Activated CD4-positive, alpha-beta memory T cell treated with anti-CD3 and anti-CD28 coated beads for 36 hours (primary cell): ENCODE results near the gene SERAC1. TPM values are rescaled to one million over a fixed set of nuclear protein-coding genes. Genes with fewer than 3 reads are reported as not detected.
"Not testable (repeated sequence)": the region's sequence is repeated elsewhere in the genome, so short reads cannot be mapped to it uniquely, and the experiment has no call there.

ENCODE experiments used
- CTCF ChIA-PET: fragments of 350-600 bp; sonication (Branson Sonifier 250); formaldehyde crosslinking; loops from one replicate; lab custom pipeline; 2021; ENCODE audit warnings: antibody characterized with exemption, inconsistent platforms; lab: Charles Lee
- POLR2A ChIA-PET: fragments of 350-600 bp; sonication (Branson Sonifier 250); formaldehyde crosslinking; loops from one replicate; lab custom pipeline; 2021; ENCODE audit warnings: antibody characterized with exemption; lab: Charles Lee
- DNase-seq: peaks from one replicate; pipeline ENCODE4 v3.0.0-alpha.2; 2020
- H3K27ac Mint-ChIP-seq: one replicate; pipeline ENCODE4 v1.8.0; 2021; ENCODE audit warnings: mixed read lengths
- H3K27me3 Mint-ChIP-seq: one replicate; pipeline ENCODE4 v1.8.0; 2021; ENCODE audit warnings: mixed read lengths
- H3K36me3 Mint-ChIP-seq: one replicate; pipeline ENCODE4 v1.8.0; 2021; ENCODE audit warnings: mixed read lengths
- H3K4me1 Mint-ChIP-seq: one replicate; pipeline ENCODE4 v1.8.0; 2021; ENCODE audit warnings: low read depth, mixed read lengths
- H3K4me3 Mint-ChIP-seq: one replicate; pipeline ENCODE4 v1.8.0; 2021; ENCODE audit warnings: mild to moderate bottlenecking, mixed read lengths
- H3K9me3 Mint-ChIP-seq: one replicate; pipeline ENCODE4 v1.8.0; 2021; ENCODE audit warnings: mixed read lengths
- intact Hi-C: fragments of 100-400 bp; cut with micrococcal nuclease; formaldehyde crosslinking; loops from one replicate; pipeline ENCODE4 v1.15.1; 2023
- total RNA-seq, 2 experiments: library from RNA; stranded (reverse); gene quantifications; one replicate each; pipeline ENCODE4 v1.2.3, GENCODE V29; 2021

SERAC1 gene
- total RNA-seq, 2 experiments from 2014 or later, result 7.8 to 8.9 TPM

- POLR2A ChIA-PET, result interaction anchor here (0.7 kb wide), 1 partner anchor 873 kb away, joined by 4 read pairs; no protein-coding TSS in a partner anchor
- no peaks in the 10 kb centered on the region for H3K27me3 Mint-ChIP-seq
Observed at GRCh38 chr6:158194487-158195280, 26.6 kb upstream of the SERAC1 start.

GRCh38 chr6:158191761-158192160 is 23.7 kb upstream of the SERAC1 start:
- ChIA-PET POLR2A (no interaction called here), CTCF (no interaction called here)
- H3K27ac Mint-ChIP-seq, result no peak overlapping the region
- no peak for DNase-seq
- no peaks in the 10 kb centered on the region for H3K9me3 Mint-ChIP-seq
- intact Hi-C loops, result no loop called here
- H3K27me3 Mint-ChIP-seq, result no peaks in the 10 kb centered on the region
- no peak overlapping the region for H3K4me3 Mint-ChIP-seq
- peaks cover 26% of the 10 kb centered on the region for H3K36me3 Mint-ChIP-seq
- H3K4me1 Mint-ChIP-seq, result no peaks in the 10 kb centered on the region

More at GRCh38 chr6:158194487-158195280, 26.6 kb upstream of the SERAC1 start:
- DNase-seq, result no peak
- peaks cover 20% of the 10 kb centered on the region for H3K36me3 Mint-ChIP-seq
- no peaks in the 10 kb centered on the region for H3K4me1 Mint-ChIP-seq
- no peaks in the 10 kb centered on the region for H3K9me3 Mint-ChIP-seq
- intact Hi-C loops, result no loop called here
- CTCF ChIA-PET, result interaction anchor here (1.3 kb wide), 1 partner anchor 411 kb away, joined by 3 read pairs; no protein-coding TSS in a partner anchor
- H3K4me3 Mint-ChIP-seq, result no peak overlapping the region
- H3K27ac Mint-ChIP-seq, result no peak overlapping the region

- H3K4me3 Mint-ChIP-seq, result no peak overlapping the region
- H3K27ac Mint-ChIP-seq, result no peak overlapping the region
- ChIA-PET POLR2A (no interaction called here), CTCF (no interaction called here)
- peaks cover 28% of the 10 kb centered on the region for H3K36me3 Mint-ChIP-seq
- H3K27me3 Mint-ChIP-seq, result no peaks in the 10 kb centered on the region
- DNase-seq, result no peak
- no peaks in the 10 kb centered on the region for H3K9me3 Mint-ChIP-seq
- H3K4me1 Mint-ChIP-seq, result peaks cover 7% of the 10 kb centered on the region
- intact Hi-C loops, result no loop called here
Observed at GRCh38 chr6:158191032-158191431, 23.0 kb upstream of the SERAC1 start.

GRCh38 chr6:158188591-158188990 is 20.5 kb upstream of the SERAC1 start:
- H3K27me3 Mint-ChIP-seq, result no peaks in the 10 kb centered on the region
- POLR2A ChIA-PET, result no interaction called here
- peaks cover 18% of the 10 kb centered on the region for H3K4me1 Mint-ChIP-seq
- H3K9me3 Mint-ChIP-seq, result no peaks in the 10 kb centered on the region
- H3K4me3 Mint-ChIP-seq, result no peak overlapping the region
- intact Hi-C loops, result no loop called here
- no peak overlapping the region for H3K27ac Mint-ChIP-seq
- CTCF ChIA-PET, result interaction anchor here (0.8 kb wide), 1 partner anchor 13 kb away, joined by 3 read pairs; no protein-coding TSS in a partner anchor
- H3K36me3 Mint-ChIP-seq, result peaks cover 31% of the 10 kb centered on the region
- no peak for DNase-seq

- H3K4me3 Mint-ChIP-seq, result no peak overlapping the region
- POLR2A ChIA-PET, result interaction anchor here (0.7 to 1.1 kb wide), 3 partner anchors 21 to 468 kb away, joined by 4 to 6 read pairs (median 5); no protein-coding TSS in a partner anchor
Observed at GRCh38 chr6:158185729-158186456, 17.8 kb upstream of the SERAC1 start.

GRCh38 chr6:158184608-158185007 is 16.5 kb upstream of the SERAC1 start:
- peaks cover 29% of the 10 kb centered on the region for H3K4me1 Mint-ChIP-seq
- POLR2A ChIA-PET, result no interaction called here
- intact Hi-C loops, result no loop called here
- no peaks in the 10 kb centered on the region for H3K9me3 Mint-ChIP-seq
- no peaks in the 10 kb centered on the region for H3K27me3 Mint-ChIP-seq
- peaks cover 55% of the 10 kb centered on the region for H3K36me3 Mint-ChIP-seq
- no peak for DNase-seq
- H3K27ac Mint-ChIP-seq, result no peak overlapping the region
- CTCF ChIA-PET, result interaction anchor here (1.4 kb wide), 1 partner anchor 37 kb away, joined by 4 read pairs; no protein-coding TSS in a partner anchor
- H3K4me3 Mint-ChIP-seq, result no peak overlapping the region

More at GRCh38 chr6:158185729-158186456, 17.8 kb upstream of the SERAC1 start:
- Mint-ChIP-seq H3K9me3 (no peaks in the 10 kb centered on the region), H3K4me1 (peaks cover 29% of the 10 kb centered on the region), H3K27me3 (no peaks in the 10 kb centered on the region), H3K36me3 (peaks cover 46% of the 10 kb centered on the region), H3K27ac (no peak overlapping the region)
- CTCF ChIA-PET, result no interaction called here
- intact Hi-C loops, result loop anchor here (2.0 kb wide), 1 partner anchor 21 kb away; no protein-coding TSS in a partner anchor
- DNase-seq, result no peak

GRCh38 chr6:158183174-158183972 is 15.3 kb upstream of the SERAC1 start:
- DNase-seq, result peak; percentile 16
- H3K27me3 Mint-ChIP-seq, intact Hi-C loops, H3K4me3 Mint-ChIP-seq, POLR2A ChIA-PET, H3K9me3 Mint-ChIP-seq, H3K27ac Mint-ChIP-seq: not testable (repeated sequence)
- CTCF ChIA-PET, result interaction anchor here (1.4 kb wide), 1 partner anchor 38 kb away, joined by 4 read pairs; no protein-coding TSS in a partner anchor
- peaks cover 63% of the 10 kb centered on the region for H3K36me3 Mint-ChIP-seq
- H3K4me1 Mint-ChIP-seq, result peaks cover 29% of the 10 kb centered on the region

- H3K4me3 Mint-ChIP-seq, H3K27ac Mint-ChIP-seq, H3K4me1 Mint-ChIP-seq, intact Hi-C loops, DNase-seq, H3K9me3 Mint-ChIP-seq, CTCF ChIA-PET, H3K27me3 Mint-ChIP-seq: not testable (repeated sequence)
- H3K36me3 Mint-ChIP-seq, result peaks cover 41% of the 10 kb centered on the region
- POLR2A ChIA-PET, result interaction anchor here (1.0 kb wide), 1 partner anchor 31 kb away, joined by 3 read pairs; no protein-coding TSS in a partner anchor
Observed at GRCh38 chr6:158177712-158178111, 9.7 kb upstream of the SERAC1 start.

GRCh38 chr6:158175111-158175510 is 7.0 kb upstream of the SERAC1 start:
- no peak for DNase-seq
- H3K4me1 Mint-ChIP-seq, result peaks cover 3% of the 10 kb centered on the region
- H3K9me3 Mint-ChIP-seq, result no peaks in the 10 kb centered on the region
- H3K27ac Mint-ChIP-seq, result no peak overlapping the region
- CTCF ChIA-PET, result interaction anchor here (0.8 to 1.2 kb wide), 3 partner anchors 13 to 343 kb away, joined by 3 read pairs; no protein-coding TSS in a partner anchor
- intact Hi-C loops, result no loop called here
- H3K4me3 Mint-ChIP-seq, result no peak overlapping the region
- no peaks in the 10 kb centered on the region for H3K27me3 Mint-ChIP-seq
- POLR2A ChIA-PET, result no interaction called here
- peaks cover 22% of the 10 kb centered on the region for H3K36me3 Mint-ChIP-seq

GRCh38 chr6:158174514-158174913 is 6.5 kb upstream of the SERAC1 start:
- Mint-ChIP-seq H3K36me3 (peaks cover 20% of the 10 kb centered on the region), H3K27ac (no peak overlapping the region), H3K27me3 (no peaks in the 10 kb centered on the region), H3K4me1 (peaks cover 3% of the 10 kb centered on the region), H3K9me3 (no peaks in the 10 kb centered on the region), H3K4me3 (no peak overlapping the region)
- ChIA-PET CTCF (no interaction called here), POLR2A (no interaction called here)
- DNase-seq, result no peak
- intact Hi-C loops, result no loop called here

- DNase-seq, result no peak
- POLR2A ChIA-PET, result no interaction called here
- Mint-ChIP-seq H3K4me3 (no peak overlapping the region), H3K9me3 (no peaks in the 10 kb centered on the region), H3K27me3 (no peaks in the 10 kb centered on the region), H3K27ac (no peak overlapping the region), H3K4me1 (peaks cover 3% of the 10 kb centered on the region), H3K36me3 (peaks cover 18% of the 10 kb centered on the region)
- CTCF ChIA-PET, result no interaction called here
- intact Hi-C loops, result no loop called here
Observed at GRCh38 chr6:158174024-158174423, 6.0 kb upstream of the SERAC1 start.
